Activated T-helper 1 cell treated with anti-CD3 and anti-CD28 coated beads, Interleukin-12 subunit alpha, Interleukin-12 subunit beta, Interleukin-2, Interleukin-4 antibody, amounts not matched to agents 30 ng/mL and 10 ng/mL and 1 ng/mL, durations not matched to agents 14 hours and 24 hours and 36 hours (primary cell): ENCODE results near the gene LRP3. TPM values are rescaled to one million over a fixed set of nuclear protein-coding genes. Genes with fewer than 3 reads are reported as not detected.
"Not testable (repeated sequence)": the region's sequence is repeated elsewhere in the genome, so short reads cannot be mapped to it uniquely, and the experiment has no call there.

Source experiments
- DNase-seq: peaks from one replicate; pipeline ENCODE4 v3.0.0; 2021; ENCODE audit warnings: low spot score
- H3K27ac Mint-ChIP-seq: one replicate; pipeline ENCODE4 v1.8.0; 2021; ENCODE audit warnings: mild to moderate bottlenecking, mixed read lengths
- H3K27me3 Mint-ChIP-seq: one replicate; pipeline ENCODE4 v1.8.0; 2022; ENCODE audit warnings: mild to moderate bottlenecking, moderate library complexity, mixed read lengths; ENCODE audit not compliant: insufficient read depth
- H3K36me3 Mint-ChIP-seq: one replicate; pipeline ENCODE4 v1.8.0; 2021; ENCODE audit warnings: low read depth, mixed read lengths
- H3K4me1 Mint-ChIP-seq: one replicate; pipeline ENCODE4 v1.8.0; 2021; ENCODE audit warnings: low read depth, mixed read lengths
- H3K4me3 Mint-ChIP-seq: one replicate; pipeline ENCODE4 v1.8.0; 2021; ENCODE audit warnings: mild to moderate bottlenecking, moderate library complexity, mixed read lengths
- H3K9me3 Mint-ChIP-seq: one replicate; pipeline ENCODE4 v1.8.0; 2021; ENCODE audit warnings: mixed read lengths
- intact Hi-C: fragments of 100-400 bp; cut with micrococcal nuclease; formaldehyde crosslinking; loops from one replicate; pipeline ENCODE4 v1.15.1; 2024
- total RNA-seq: library from RNA; stranded (reverse); gene quantifications from 2 replicates; pipeline ENCODE4 v1.2.3, GENCODE V29; 2022

Gene LRP3
- total RNA-seq, 1 donor from 2014 or later: 0.13 TPM

DNA sequence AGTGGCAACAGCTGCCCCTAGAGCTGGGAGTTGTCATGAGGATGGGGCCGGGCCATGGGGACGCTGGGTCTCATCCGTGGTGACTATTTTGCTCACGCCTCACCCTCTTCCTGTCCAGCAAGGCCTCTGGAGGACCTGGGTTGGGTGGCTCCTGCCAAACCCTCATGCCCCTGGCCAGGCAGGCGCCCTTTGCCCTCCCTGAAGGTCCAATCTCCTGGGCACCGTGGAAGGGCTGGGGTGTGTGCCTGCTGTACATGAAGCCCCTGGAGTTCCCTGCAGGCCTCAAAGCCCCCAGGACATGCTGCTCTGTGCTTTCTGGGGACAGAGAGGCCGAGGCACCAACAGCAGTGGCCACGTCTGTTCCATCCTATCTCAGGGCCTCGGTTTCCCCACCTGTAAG lies 13.8 kb downstream of the LRP3 start:
- no peaks in the 10 kb centered on the region for H3K4me1 Mint-ChIP-seq
- no peak overlapping the region for H3K27ac Mint-ChIP-seq
- no peaks in the 10 kb centered on the region for H3K27me3 Mint-ChIP-seq
- no peaks in the 10 kb centered on the region for H3K36me3 Mint-ChIP-seq
- DNase-seq: no peak
- no peaks in the 10 kb centered on the region for H3K9me3 Mint-ChIP-seq
- no peak overlapping the region for H3K4me3 Mint-ChIP-seq
- intact Hi-C loops: no loop called here

DNA sequence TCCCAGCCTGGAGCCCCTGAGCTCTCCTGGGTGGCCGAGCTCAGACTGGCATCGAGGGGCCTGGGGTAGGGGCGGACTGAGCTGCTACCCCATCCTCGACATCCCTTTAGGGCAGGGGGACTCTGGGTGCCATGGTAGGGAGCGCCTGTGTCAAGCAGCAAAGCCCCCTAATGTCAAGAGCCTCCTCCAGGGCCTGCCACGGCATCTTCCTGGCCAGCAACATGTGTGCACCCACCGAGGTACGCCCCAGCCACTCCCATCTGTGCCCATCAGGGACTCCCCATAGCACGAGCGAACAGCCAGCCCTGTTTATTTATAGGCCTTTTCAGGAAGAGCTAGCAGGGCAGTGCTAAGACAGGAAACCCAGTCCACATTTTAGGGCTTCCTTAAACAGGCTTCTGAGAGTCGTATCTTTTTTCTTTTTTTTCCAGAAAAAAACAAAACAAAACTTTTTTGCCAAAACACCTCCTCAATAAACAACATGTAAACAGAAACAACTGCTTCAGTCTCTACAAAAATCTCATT lies 14.3 kb downstream of the LRP3 start:
- DNase-seq: no peak
- Mint-ChIP-seq H3K27ac (no peak overlapping the region), H3K4me1 (no peaks in the 10 kb centered on the region), H3K27me3 (no peaks in the 10 kb centered on the region), H3K36me3 (no peaks in the 10 kb centered on the region), H3K9me3 (no peaks in the 10 kb centered on the region), H3K4me3 (no peak overlapping the region)
- intact Hi-C loops: no loop called here

DNA sequence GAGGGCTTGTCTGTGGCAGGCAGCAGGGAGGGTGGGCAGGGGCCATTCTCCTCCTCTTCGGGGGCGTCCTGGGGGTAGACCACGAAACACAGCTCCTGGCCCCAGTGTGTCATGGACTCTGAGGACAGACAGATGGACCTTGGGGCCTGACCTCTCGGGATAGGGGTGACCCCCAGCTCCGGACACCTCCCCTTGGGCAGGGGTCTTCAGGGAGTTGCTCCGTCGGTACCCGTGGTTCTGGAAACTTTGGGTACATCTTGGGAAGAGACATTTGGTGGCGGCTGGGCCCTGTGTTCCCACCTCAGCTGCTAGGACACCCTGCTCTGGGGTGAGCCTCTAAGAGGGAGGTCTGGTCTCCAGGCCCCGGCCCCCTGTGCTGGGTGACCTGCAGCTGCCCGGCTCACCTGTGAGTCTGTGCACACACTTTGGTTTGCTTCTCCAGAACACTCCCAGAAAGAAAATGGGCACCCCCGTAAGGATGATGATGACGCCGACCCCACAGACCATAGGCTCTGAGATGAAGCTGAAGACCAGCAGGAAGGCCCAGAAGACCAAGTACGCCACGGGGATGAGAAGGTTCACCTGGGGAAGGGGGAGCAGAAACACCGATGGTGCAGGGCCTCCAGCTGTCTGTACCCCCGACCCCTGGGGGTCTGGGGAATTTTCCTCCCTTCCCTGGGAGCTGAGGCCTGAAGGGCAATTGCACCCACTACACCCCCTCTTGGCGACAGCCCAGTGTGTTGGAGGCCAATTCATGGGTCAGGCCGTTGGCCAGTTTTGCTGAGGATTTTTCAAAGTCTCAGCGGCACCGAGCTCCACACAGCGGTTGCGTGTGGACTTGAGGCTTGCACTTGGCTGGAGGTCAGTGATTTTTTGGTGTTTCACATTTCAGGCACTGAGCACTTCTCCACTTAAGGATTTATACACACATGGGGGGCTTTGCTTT lies 15.0 kb downstream of the LRP3 start:
- intact Hi-C loops: no loop called here
- no peaks in the 10 kb centered on the region for H3K4me1 Mint-ChIP-seq
- DNase-seq: no peak
- no peaks in the 10 kb centered on the region for H3K9me3 Mint-ChIP-seq
- H3K27me3 Mint-ChIP-seq: no peaks in the 10 kb centered on the region
- no peak overlapping the region for H3K27ac Mint-ChIP-seq
- H3K4me3 Mint-ChIP-seq: no peak overlapping the region
- no peaks in the 10 kb centered on the region for H3K36me3 Mint-ChIP-seq

DNA sequence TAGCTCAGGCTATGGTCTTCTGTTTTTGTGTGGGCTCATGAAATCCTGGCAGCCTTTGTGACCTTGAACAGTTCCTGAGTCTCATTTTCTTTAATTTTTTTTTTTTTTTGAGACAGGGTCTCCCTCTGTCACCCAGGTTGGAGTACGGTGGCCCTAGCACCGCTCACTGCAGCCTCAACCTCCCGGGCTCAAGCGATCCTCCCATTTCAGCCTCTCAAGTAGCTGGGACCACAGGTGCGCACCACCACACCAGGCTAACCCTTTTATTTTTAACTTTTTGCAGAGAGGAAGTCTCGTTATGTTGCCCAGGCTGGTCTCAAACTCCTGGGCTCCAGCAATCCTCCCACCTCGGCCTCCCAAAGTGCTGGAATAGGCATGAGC lies 15.7 kb downstream of the LRP3 start:
- H3K4me3 Mint-ChIP-seq, DNase-seq, intact Hi-C loops, H3K4me1 Mint-ChIP-seq, H3K27me3 Mint-ChIP-seq, H3K27ac Mint-ChIP-seq, H3K9me3 Mint-ChIP-seq, H3K36me3 Mint-ChIP-seq: not testable (repeated sequence)

DNA sequence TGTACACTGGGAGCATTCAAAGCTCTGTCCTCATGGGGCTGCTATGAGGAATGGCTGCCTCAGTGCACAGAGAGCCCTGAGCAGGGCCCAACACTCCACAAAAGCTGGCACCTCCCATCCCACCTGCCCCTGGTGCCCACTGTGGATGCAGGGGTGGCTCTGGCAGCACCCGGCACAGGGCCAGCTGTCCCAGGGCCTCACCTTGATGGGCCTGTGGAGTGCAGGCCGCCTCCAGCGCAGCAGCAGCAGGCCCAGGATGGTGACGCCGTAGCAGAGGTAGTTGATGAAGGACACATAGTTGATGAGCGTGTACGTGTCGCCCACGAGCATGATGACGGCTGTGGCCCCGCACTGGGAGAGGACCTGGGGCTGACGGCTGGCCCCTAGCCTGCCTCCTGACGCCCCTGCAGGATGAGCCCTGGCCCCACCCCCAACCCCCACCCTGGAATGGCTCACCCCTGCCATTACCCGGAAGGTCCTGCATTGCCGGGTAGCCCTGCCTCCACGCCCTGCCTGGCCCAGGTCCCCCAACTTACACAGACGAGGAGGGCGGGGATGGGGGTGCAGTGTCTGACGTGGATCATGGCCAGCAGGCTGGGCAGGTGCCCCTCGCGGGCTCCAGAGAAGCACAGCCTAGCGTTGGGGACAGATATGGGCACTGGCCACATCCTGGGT lies 16.3 kb downstream of the LRP3 start:
- intact Hi-C loops: no loop called here
- no peak for DNase-seq
- no peaks in the 10 kb centered on the region for H3K4me1 Mint-ChIP-seq
- H3K4me3 Mint-ChIP-seq: no peak overlapping the region
- no peaks in the 10 kb centered on the region for H3K27me3 Mint-ChIP-seq
- H3K27ac Mint-ChIP-seq: no peak overlapping the region
- H3K36me3 Mint-ChIP-seq: no peaks in the 10 kb centered on the region
- H3K9me3 Mint-ChIP-seq: no peaks in the 10 kb centered on the region

DNA sequence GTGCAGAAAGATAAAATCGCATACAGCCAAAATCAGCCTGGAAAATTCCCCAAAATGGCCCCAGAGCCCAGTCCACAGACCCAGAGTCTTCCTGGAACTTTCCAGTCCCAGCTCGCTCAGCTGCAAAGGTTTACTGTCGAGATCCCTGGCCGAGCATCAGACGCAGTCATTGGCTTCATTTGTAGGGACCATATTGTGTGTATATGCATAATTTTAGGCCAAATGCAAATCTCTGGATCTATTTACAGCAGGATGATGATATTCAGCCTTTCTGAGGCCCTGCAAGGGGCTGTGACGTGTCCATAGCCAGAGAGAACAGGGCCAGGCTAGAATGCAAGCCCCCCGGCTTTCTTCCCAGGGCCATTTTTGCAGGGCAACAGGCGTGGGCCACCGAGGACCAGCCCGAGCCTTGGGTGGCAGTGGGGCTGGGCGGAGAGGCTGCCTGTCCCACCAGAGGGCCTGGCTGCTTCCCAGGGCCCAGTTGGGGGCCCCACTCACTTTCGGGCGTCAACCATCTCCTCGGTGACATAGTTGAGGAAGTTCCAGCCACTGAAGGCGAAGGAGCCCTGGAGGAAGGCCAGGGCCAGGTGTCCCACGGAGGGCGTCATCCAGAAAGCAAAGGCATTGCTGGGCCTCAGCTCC lies 17.8 kb downstream of the LRP3 start:
- Mint-ChIP-seq H3K4me1 (no peaks in the 10 kb centered on the region), H3K4me3 (no peak overlapping the region)
- intact Hi-C loops: no loop called here

DNA sequence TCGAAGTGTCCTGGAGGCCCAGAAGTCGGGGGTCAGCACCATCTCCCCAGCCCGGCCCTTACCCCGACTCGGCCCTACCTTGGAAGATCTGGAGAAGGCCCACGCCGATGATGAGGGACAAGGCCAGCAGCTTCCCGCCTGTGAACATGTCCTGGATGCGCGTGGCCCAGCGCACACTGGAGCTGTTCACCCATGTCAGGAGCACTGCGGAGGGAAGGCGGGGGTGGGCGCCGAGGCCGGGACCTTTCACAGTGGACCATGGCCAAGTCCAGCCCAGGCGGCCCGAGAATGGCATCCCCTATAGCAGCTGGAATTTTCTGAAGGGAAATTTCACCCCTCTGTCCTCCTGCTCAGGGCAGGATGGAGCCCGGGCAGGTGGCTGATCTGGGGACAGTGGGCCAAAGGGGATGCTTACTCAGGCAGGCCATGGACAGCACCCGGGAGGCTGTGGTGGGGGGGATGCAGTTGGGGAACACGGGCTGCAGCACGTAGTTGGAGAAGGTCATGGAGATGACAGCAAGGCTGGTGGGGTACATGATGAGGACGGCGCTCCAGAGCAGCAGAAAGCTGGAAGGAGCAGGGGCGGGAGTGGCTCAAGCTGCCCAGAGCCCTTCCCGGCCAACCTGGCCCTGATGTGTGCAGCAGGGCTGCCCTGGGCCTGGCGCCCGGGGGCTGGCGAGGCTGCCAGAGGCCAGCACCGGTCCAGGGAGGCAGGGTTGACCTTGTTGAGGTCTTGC lies 18.5 kb downstream of the LRP3 start:
- Mint-ChIP-seq H3K4me1 (no peaks in the 10 kb centered on the region), H3K4me3 (no peak overlapping the region), H3K27ac (no peak overlapping the region), H3K27me3 (no peaks in the 10 kb centered on the region), H3K36me3 (no peaks in the 10 kb centered on the region), H3K9me3 (no peaks in the 10 kb centered on the region)
- no peak for DNase-seq
- intact Hi-C loops: no loop called here

More for the DNA sequence above, 17.8 kb downstream of the LRP3 start:
- H3K36me3 Mint-ChIP-seq: no peaks in the 10 kb centered on the region
- H3K9me3 Mint-ChIP-seq: no peaks in the 10 kb centered on the region
- no peaks in the 10 kb centered on the region for H3K27me3 Mint-ChIP-seq
- H3K27ac Mint-ChIP-seq: no peak overlapping the region
- DNase-seq: no peak

DNA sequence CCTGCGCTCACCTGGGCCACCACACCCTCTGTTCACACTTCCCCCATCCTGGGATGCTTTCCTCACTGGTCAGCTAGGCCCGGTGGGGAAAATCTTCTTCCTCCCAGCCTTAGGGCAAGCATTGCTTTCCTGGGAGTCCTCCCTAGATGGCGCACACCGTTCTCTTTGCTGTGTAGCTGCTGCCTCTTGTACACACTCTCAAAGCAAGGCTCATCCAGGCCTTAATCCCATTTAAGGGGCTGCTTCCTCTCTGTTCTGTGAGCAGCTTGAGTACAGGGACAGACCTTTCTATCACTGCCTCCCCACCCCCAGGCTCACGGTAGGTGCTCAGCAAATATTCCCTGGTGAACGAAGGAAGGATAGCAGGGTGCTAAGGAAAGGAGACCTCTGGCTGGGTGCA lies 20.5 kb downstream of the LRP3 start:
- intact Hi-C loops: no loop called here
- H3K27me3 Mint-ChIP-seq: no peaks in the 10 kb centered on the region
- H3K36me3 Mint-ChIP-seq: no peaks in the 10 kb centered on the region
- no peak overlapping the region for H3K4me3 Mint-ChIP-seq
- H3K27ac Mint-ChIP-seq: no peak overlapping the region
- no peaks in the 10 kb centered on the region for H3K4me1 Mint-ChIP-seq
- no peaks in the 10 kb centered on the region for H3K9me3 Mint-ChIP-seq
- no peak for DNase-seq

DNA sequence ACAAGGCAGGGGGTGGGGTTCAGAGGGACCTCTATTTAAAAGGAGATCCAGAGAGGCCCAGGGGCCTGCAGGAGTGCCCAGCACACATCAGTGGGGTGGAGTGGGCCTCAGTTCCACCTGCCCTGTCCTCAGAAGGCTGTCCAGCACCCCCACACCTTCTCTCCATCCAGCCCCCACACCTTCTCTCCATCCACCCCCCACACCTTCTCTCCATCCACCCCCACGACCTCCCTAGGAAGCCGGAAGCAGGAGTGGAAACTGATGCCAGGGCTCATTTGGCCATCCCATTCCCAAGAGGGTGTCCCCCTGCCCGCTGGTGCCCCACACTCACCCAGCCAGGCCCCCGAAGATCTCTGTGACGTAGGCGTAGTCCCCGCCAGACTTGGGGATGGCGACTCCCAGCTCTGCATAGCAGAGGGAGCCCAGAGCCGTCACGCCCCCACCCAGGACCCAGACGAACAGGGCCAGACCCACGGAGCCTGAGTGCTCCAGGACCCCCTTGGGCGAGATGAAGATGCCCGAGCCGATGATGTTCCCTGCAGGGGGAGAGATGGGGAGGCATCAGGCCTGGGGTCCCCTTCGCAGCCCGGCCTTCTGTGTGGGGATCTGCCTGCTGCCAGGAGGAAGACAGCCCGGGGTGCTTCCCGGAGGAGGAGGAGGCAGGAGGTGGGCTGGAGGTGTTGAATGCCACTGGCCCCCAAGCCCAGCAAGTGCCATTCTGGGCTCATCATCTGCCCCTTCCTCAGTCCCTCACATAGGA lies 21.5 kb downstream of the LRP3 start:
- DNase-seq: no peak

DNA sequence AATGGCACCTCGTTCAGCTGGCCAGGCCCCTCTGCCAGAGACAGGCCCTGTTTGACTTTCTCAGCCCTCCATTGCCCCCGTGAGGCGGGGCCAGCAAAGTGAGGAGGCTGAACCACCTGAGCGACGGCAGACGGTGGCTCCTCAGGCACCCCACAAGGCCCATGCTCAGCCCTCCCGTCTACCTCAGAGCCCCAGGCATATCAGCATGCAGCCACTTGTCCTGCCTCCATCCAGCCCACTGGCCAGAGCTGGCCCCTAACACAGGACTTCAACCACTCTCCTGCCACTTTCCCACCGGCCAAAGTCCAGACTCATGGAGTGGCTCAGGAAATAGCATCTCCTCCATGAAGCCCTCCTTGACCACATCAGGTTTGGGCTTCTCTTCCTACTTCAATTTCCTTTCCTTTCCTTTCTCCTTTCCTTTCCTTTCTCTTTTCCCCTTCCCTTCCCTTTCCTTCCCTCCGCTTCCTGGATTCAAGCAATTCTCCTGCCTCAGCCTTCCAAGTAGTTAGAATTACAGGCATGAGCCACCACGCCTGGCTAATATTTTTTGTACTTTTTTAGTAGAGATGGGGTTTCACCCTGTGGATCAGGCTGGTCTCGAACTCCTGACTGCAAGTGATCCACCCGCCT lies 22.2 kb downstream of the LRP3 start:
- DNase-seq: no peak
- Mint-ChIP-seq H3K27ac (no peak overlapping the region), H3K27me3 (peaks cover 2% of the 10 kb centered on the region), H3K4me3 (no peak overlapping the region), H3K9me3 (no peaks in the 10 kb centered on the region), H3K4me1 (no peaks in the 10 kb centered on the region), H3K36me3 (no peaks in the 10 kb centered on the region)
- intact Hi-C loops: no loop called here

More for the DNA sequence above, 21.5 kb downstream of the LRP3 start:
- H3K9me3 Mint-ChIP-seq: no peaks in the 10 kb centered on the region
- H3K4me1 Mint-ChIP-seq: no peaks in the 10 kb centered on the region
- intact Hi-C loops: no loop called here
- H3K36me3 Mint-ChIP-seq: no peaks in the 10 kb centered on the region
- no peak overlapping the region for H3K4me3 Mint-ChIP-seq
- H3K27me3 Mint-ChIP-seq: no peaks in the 10 kb centered on the region
- no peak overlapping the region for H3K27ac Mint-ChIP-seq

DNA sequence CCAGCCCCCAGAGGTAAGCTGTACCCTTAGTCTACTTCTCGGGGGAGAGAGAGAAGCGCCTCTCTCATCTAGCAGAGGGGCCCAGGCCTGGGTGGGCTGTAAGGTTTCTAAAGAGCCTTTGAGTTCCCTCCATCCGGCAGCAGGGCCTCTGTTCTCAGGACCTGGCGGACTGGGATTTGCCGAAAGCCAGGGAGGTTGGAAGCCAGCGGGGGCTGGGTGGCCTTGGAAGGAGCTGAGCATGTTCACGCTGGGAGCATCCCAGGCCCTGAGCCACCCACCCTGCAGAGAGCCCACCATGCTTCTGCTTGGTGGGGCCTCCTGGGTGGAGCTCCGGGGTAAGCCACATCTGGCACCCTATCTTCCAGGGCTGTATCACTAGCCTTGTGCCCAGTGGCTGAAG lies 23.8 kb downstream of the LRP3 start:
- intact Hi-C loops: no loop called here
- no peak overlapping the region for H3K27ac Mint-ChIP-seq

More for the DNA sequence above, 23.8 kb downstream of the LRP3 start:
- no peaks in the 10 kb centered on the region for H3K36me3 Mint-ChIP-seq
- no peaks in the 10 kb centered on the region for H3K4me1 Mint-ChIP-seq
- H3K27me3 Mint-ChIP-seq: peaks cover 7% of the 10 kb centered on the region
- H3K4me3 Mint-ChIP-seq: no peak overlapping the region
- H3K9me3 Mint-ChIP-seq: no peaks in the 10 kb centered on the region
- DNase-seq: no peak
